ENCODE data around the gene IFITM1.

The IFITM1 gene

GRCh38 chr11:282630-283360 is 31.0 kb upstream of the IFITM1 start:
- DNase-seq (ENCODE audit: low read depth), result no peak

- no peak for DNase-seq (ENCODE audit: low read depth)
Observed at GRCh38 chr11:283405-284104, 30.3 kb upstream of the IFITM1 start.

- no peak for DNase-seq (ENCODE audit: low read depth)
Observed at GRCh38 chr11:284105-285020, 29.5 kb upstream of the IFITM1 start.

DNA sequence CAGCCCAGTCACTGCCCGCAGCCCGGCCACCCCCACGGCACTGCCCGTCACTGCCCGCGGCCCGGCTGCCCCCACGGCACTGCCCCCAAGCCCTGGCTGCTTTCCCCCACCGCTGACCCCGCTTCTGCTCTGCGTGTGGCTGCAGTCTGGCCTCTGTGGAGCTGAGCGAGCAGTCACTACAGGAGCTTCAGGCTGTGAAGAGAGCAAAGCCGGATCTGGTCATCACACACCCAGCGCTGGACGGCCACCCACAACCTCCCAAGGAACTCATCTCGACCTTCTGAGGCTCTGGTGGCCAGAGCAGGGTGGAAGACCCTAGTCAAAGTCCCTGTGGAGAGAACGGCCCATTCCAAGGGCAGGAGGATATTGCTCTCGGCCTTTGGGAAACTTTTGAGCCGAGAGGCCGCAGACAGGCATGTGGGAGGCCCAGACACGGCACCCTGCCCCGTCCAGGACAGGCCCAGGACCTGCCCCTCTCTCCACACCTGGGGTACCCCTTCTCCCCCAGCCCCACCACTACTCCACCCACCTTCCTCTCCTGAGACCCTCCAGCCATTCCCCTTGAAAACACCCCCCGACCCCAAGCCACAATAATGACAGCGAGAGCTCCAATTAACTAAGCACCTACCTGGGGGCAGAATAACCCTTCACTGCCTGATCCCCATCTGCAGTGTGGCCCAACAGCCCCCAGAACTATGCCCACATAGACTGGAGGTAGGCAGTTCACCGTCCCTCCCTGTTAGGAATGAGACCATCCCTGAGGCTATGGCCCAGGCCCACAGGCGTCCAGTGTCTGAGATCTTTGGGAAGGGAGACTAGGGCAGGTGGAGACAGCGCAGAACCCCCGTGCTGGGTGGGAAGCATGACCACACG is 28.6 kb upstream of the IFITM1 start:
- no peak for DNase-seq (ENCODE audit: low read depth)

GRCh38 chr11:285894-286220 is 28.0 kb upstream of the IFITM1 start:
- DNase-seq (ENCODE audit: low read depth), result no peak

DNA sequence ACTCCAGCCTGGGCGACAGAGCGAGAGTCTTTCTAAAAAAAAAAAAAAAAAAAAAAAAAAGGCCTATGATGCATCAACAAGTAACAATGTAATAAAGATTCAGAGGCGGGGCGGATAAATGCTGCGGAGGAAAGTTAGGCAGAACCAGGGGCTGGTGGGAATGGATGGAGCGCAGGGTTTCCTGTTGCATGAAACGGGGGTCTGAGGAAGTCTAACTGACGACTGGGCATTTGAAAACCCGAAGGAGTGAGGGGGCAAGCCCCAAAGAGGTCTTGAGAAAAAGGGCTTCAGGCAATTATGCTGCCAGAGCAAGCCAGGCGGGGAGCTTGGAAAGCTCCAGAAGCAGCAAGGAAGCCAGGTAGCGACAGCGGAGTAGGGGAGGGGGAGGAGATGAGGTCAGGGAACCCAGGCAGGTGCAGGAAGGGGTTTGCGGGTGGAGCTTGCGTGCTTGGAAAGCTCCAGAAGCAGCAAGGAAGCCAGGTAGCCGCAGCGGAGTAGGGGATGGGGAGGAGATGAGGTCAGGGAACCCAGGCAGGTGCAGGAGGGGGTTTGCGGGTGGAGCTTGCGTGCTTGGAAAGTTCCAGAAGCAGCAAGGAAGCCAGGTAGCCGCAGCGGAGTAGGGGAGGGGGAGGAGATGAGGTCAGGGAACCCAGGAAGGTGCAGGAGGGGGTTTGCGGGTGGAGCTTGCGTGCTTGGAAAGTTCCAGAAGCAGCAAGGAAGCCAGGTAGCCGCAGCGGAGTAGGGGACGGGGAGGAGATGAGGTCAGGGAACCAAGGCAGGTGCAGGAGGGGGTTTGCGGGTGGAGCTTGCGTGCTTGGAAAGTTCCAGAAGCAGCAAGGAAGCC is 26.6 kb upstream of the IFITM1 start:
- peak; percentile 69 for DNase-seq (ENCODE audit: low read depth)

DNA sequence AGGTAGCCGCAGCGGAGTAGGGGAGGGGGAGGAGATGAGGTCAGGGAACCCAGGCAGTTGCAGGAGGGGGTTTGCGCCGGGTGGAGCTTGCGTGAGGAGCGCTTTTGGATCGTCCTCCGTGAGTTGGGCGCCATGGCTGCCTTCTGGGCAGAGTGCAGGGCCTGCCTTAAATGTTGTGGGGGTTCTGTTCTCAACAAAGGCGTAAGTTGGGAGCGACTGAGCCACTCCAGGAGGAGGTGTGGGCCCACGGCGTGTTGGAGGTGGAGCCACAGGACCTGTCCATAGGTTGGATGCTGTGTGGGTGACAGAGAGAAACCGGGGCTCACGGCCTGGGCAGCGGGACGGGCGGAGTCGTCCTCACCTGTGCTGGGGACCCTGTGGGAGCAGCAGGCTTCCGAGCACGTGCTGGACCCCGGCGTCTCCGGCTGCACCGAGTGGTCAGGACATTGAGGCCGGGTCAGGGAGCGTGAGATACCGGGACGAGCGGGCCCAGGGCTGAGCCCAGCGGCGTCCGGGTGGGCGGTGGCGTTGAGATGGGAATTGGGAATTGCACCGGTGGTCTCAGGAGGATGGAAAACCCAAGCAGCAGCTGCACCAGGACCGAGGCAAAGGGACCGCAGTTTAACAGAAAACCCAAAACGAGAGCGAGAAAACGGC is 25.9 kb upstream of the IFITM1 start:
- peak; percentile 68 for DNase-seq (ENCODE audit: low read depth)

DNA sequence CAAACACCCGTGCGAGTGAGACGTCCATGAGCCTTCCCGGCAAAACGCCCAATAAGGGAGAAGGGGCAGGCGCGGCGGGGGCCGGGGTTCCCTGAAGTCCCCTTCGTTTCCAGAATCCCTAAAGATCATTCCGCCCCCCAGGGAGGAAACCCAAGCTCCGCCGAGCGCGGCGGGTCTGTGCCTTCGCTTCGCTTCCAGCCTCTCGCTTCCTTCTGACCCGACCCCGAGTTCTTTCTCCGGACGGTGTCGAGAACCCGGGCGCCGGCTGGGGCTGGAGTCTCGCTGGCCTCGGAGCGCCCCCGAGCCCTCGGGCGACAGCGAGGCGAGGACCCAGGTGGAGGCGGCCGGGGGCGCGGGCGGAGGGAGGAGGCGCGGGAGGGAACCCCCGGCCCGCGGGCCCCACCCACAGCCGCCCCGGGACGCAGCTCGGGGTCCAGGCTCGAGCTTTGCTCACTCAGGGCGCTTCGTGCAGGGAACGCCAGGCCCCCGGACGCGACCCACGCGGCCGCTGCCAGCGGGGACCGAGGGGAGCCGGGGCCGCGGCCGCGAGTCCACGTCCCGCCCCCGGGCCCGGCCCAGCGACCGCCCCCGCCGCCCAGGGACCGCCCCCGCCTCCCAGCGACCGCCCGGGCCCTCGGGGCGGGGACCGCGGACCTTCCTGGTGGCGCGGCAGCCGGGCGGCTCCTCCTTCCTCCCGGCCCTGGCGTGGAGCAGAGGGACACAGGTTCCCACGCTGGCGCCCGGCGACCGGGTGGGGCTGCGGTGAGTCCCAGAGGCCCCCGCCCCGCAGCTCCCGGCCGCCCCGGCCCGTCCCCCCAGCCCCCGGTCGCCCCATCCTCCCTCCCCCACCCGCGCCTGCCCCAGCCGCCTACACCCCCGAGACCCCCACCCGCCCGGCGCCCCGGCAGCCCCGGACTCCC is 25.1 kb upstream of the IFITM1 start, which contains the start of gene PGGHG:
Gene PGGHG (plus strand): TSS at position 649 of the 920 bp plus-strand sequence. CDS start 691 bp downstream, outside the sequence.
- DNase-seq (ENCODE audit: low read depth), result peak; percentile 57

GRCh38 chr11:289398-289711 is 24.5 kb upstream of the IFITM1 start:
- DNase-seq (ENCODE audit: low read depth), result peak; percentile 51

DNA sequence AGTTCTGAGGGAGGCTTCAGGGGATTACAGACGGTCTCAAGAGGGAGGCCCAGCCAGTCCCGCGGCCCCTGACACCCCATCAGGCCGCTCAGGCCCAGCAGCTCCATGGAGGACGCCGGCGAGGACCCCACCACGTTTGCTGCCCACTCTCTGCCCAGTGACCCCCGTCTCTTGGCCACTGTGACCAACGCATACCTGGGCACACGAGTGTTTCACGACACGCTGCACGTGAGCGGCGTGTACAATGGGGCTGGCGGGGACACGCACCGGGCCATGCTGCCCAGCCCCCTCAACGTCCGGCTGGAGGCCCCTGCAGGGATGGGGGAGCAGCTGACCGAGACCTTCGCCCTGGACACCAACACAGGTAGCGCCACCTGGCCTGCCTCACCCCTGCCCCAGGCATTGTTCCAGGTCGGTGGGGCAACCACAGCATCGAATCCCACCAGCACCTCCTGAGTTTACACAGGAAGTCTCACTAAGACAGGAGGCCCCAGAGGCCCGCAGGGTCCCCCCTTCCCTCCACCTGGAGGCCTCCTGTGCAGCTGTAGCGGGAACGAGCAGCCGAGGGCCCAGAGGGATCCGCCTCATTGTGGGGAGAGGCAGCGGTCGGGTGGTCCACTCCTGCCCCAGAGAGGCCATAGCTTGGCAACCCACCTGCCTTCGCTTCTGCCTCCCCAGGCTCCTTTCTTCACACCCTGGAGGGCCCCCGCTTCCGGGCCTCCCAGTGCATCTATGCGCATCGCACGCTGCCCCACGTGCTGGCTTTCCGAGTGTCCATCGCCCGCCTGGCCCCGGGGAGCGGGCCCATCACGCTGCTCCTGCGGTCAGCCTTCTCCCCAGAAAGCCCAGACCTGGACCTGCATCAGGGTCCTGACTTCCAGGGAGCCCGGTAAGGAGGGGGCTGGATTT is 23.9 kb upstream of the IFITM1 start:
- DNase-seq (ENCODE audit: low read depth), result no peak

DNA sequence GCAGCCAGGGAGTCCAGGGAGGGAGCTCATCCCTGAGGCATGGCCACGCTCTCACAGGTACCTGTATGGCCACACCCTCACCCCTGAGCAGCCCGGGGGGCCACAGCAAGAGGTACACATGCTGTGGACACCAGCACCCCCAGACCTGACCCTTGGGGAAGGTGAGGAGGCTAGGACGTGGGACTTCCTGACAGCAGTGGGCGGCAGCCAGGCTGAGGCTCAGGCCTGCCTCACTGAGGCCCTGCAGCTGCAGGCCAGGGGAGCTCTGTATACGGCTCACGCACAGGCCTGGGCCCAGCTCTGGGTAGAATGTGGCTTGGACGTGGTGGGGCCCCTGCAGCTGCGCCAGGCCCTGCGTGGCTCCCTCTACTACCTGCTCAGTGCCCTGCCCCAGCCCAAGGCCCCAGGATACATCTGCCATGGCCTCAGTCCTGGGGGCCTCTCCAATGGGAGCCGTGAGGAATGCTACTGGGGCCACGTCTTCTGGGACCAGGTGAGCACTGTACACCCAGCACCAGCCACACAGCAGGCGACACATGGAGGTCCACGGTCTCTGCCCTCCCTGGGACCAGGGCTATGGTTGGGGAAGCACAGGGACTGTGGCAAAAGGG is 23.1 kb upstream of the IFITM1 start:
- no peak for DNase-seq (ENCODE audit: low read depth)

GRCh38 chr11:291281-292210 is 22.3 kb upstream of the IFITM1 start:
- DNase-seq (ENCODE audit: low read depth), result no peak

GRCh38 chr11:292211-293121 is 21.4 kb upstream of the IFITM1 start:
- no peak for DNase-seq (ENCODE audit: low read depth)

GRCh38 chr11:293271-293851 is 20.5 kb upstream of the IFITM1 start:
- DNase-seq (ENCODE audit: low read depth), result no peak
